IMR-90 (cell line): ENCODE results near the gene PCDHGB6. TPM values are rescaled to one million over a fixed set of nuclear protein-coding genes. Genes with fewer than 3 reads are reported as not detected.
"Not testable (repeated sequence)": the region's sequence is repeated elsewhere in the genome, so short reads cannot be mapped to it uniquely, and the experiment has no call there.

Source experiments
- ATAC-seq: fragments of 200-7000 bp; cut with Tn5 transposase; 2 replicates; pipeline ENCODE4 v1.9.1; 2020; ENCODE audit warnings: low read depth, mild to moderate bottlenecking, moderate library complexity
- BruUV-seq: library from RNA; stranded (reverse); fragments of 400-500 nt; replicated peaks from 2 replicates; lab custom pipeline; 2021; lab: Mats Ljungman, UMichigan
- CTCF ChIA-PET: fragments of 300-600 bp; formaldehyde crosslinking; extraction: SDS; loops from one replicate; lab custom pipeline; 2021; ENCODE audit warnings: antibody characterized with exemption; lab: Yijun Ruan, JAX
- POLR2A ChIA-PET: fragments of 300-600 bp; sonication (Branson Sonifier 250); formaldehyde crosslinking; loops from one replicate; lab custom pipeline; 2022; ENCODE audit warnings: antibody characterized with exemption; ENCODE audit not compliant: unreplicated experiment; lab: Charles Lee
- DNase-seq: peaks from one replicate; pipeline ENCODE4 v3.0.0; 2013
- H2AFZ ChIP-seq: replicated peaks from 2 replicates; pipeline ENCODE3; 2013; ENCODE audit warnings: low read length, mild to moderate bottlenecking; ENCODE audit not compliant: poor library complexity
- H2AK5ac ChIP-seq: 2 replicates; pipeline ENCODE4 v1.6.1; 2013; ENCODE audit warnings: low read depth, low read length, inconsistent platforms
- H2AK9ac ChIP-seq: replicated peaks from 2 replicates; pipeline ENCODE3; 2013; ENCODE audit warnings: mild to moderate bottlenecking, low read depth, low read length, moderate library complexity; ENCODE audit not compliant: poor library complexity
- H2BK120ac ChIP-seq: 2 replicates; pipeline ENCODE4 v1.6.1; 2013; ENCODE audit warnings: low read depth, low read length, inconsistent platforms
- H2BK15ac ChIP-seq: 3 replicates; pipeline ENCODE4 v1.6.1; 2013; ENCODE audit warnings: low read depth, low read length, inconsistent platforms
- H2BK20ac ChIP-seq: 2 replicates; pipeline ENCODE4 v1.6.1; 2013; ENCODE audit warnings: low read depth, mild to moderate bottlenecking, inconsistent platforms, low read length, moderate library complexity
- H2BK5ac ChIP-seq: 2 replicates; pipeline ENCODE4 v1.6.1; 2013; ENCODE audit warnings: mild to moderate bottlenecking, low read depth, low read length, inconsistent platforms; ENCODE audit not compliant: poor library complexity, severe bottlenecking
- H3K14ac ChIP-seq: replicated peaks from 2 replicates; pipeline ENCODE4 v1.6.1; 2013; ENCODE audit warnings: low read depth, low read length, inconsistent platforms
- H3K18ac ChIP-seq: 2 replicates; pipeline ENCODE4 v1.6.1; 2013; ENCODE audit warnings: low read depth, low read length, control low read depth
- H3K23ac ChIP-seq: 2 replicates; pipeline ENCODE4 v1.6.1; 2013; ENCODE audit warnings: low read depth, low read length, inconsistent platforms
- H3K27ac ChIP-seq: 2 replicates; pipeline ENCODE4 v1.5.1; 2013; ENCODE audit warnings: mild to moderate bottlenecking, control low read depth, low read length; ENCODE audit not compliant: insufficient read depth
- H3K27me3 ChIP-seq: 2 replicates; pipeline ENCODE4 v1.6.1; 2013; ENCODE audit warnings: low read length; ENCODE audit not compliant: control insufficient read depth, insufficient read depth
- H3K36me3 ChIP-seq: 2 replicates; pipeline ENCODE4 v1.6.1; 2013; ENCODE audit warnings: low read length, mixed read lengths; ENCODE audit not compliant: control insufficient read depth, insufficient read depth
- H3K4ac ChIP-seq: 2 replicates; pipeline ENCODE4 v1.6.1; 2013; ENCODE audit warnings: low read depth, low read length, inconsistent platforms
- H3K4me1 ChIP-seq: 2 replicates; pipeline ENCODE4 v1.6.1; 2013; ENCODE audit warnings: low read length, mixed read lengths; ENCODE audit not compliant: control insufficient read depth, insufficient read depth
- H3K4me2 ChIP-seq: 2 replicates; pipeline ENCODE4 v1.6.1; 2013; ENCODE audit warnings: low read depth, mild to moderate bottlenecking, control low read depth, low read length, moderate library complexity
- H3K4me3 ChIP-seq: 2 replicates; pipeline ENCODE4 v1.5.1; 2013; ENCODE audit warnings: low read depth, mild to moderate bottlenecking, control low read depth, low read length, moderate library complexity; ENCODE audit not compliant: insufficient read depth
- H3K56ac ChIP-seq: 2 replicates; pipeline ENCODE4 v1.6.1; 2013; ENCODE audit warnings: low read length, inconsistent platforms; ENCODE audit not compliant: insufficient read depth; ENCODE audit errors: extremely low read depth
- H3K79me1 ChIP-seq, 2 experiments: 2 replicates each; pipeline ENCODE4 v1.6.1; 2013; ENCODE audit warnings: low read length in 2 of 2, inconsistent platforms in 1 of 2, low read depth in 1 of 2
- H3K9ac ChIP-seq: 2 replicates; pipeline ENCODE4 v1.6.1; 2013; ENCODE audit warnings: low read depth, low read length, control low read depth
- H3K9me1 ChIP-seq: 2 replicates; pipeline ENCODE4 v1.6.1; 2013; ENCODE audit warnings: low read length, inconsistent platforms; ENCODE audit not compliant: insufficient read depth
- H3K9me3 ChIP-seq: 2 replicates; pipeline ENCODE4 v1.6.1; 2013; ENCODE audit warnings: low read length; ENCODE audit not compliant: control insufficient read depth, insufficient read depth
- H4K20me1 ChIP-seq: 2 replicates; pipeline ENCODE4 v1.6.1; 2013; ENCODE audit warnings: low read length, inconsistent platforms; ENCODE audit not compliant: insufficient read depth
- H4K5ac ChIP-seq: 2 replicates; pipeline ENCODE4 v1.6.1; 2013; ENCODE audit warnings: mild to moderate bottlenecking, low read depth, low read length, control low read depth
- H4K8ac ChIP-seq, 2 experiments: 2 replicates each; pipeline ENCODE4 v1.6.1; 2013; ENCODE audit warnings: low read depth in 2 of 2, low read length in 2 of 2, control low read depth in 1 of 2, inconsistent platforms in 1 of 2
- H4K91ac ChIP-seq: 2 replicates; pipeline ENCODE4 v1.6.1; 2013; ENCODE audit warnings: low read depth, low read length, inconsistent platforms; ENCODE audit not compliant: insufficient read depth
- WGBS, 2 experiments: methylation state at CpG; one replicate each; pipeline versions ENCODE4 v1.1.5 to v1.1.7; 2013; ENCODE audit warnings: missing lambda C conversion rate in 2 of 2; ENCODE audit not compliant: insufficient read length in 1 of 2; ENCODE audit errors: extremely low coverage in 2 of 2; 5-methylcytosine and 5-hydroxymethylcytosine counted together
- dilution Hi-C: fragments of 300-500 bp; cut with HindIII; formaldehyde crosslinking; loops from one replicate; pipeline ENCODE4 v1.14.3; 2018; ENCODE audit warnings: low sequenced_read_pairs; ENCODE audit not compliant: unreplicated experiment
- in situ Hi-C: fragments of 300-500 bp; cut with MboI; formaldehyde crosslinking; loops from 3 replicates; pipeline ENCODE4 v1.14.3; 2019; ENCODE audit warnings: low sequenced_read_pairs, inconsistent platforms, mixed read lengths
- intact Hi-C: fragments of 100-400 bp; cut with micrococcal nuclease; formaldehyde crosslinking; loops from 2 replicates; pipeline ENCODE4 v1.10.0; 2022
- polyA plus RNA-seq, 3 experiments: library from polyadenylated mRNA; depleted of rRNA; stranded (reverse); fragments of >200 nt; gene quantifications; 2 replicates each; pipeline ENCODE4 v1.2.3, GENCODE V29; 2012; ENCODE audit warnings: low replicate concordance in 1 of 3
- total RNA-seq: library from RNA; depleted of rRNA; stranded (reverse); fragments of >200 nt; gene quantifications from 2 replicates; pipeline ENCODE4 v1.2.3, GENCODE V29; 2012

Gene PCDHGB6
- total and polyA plus RNA-seq, 2 of the 4 experiments (the other 2 are of a cell fraction), result 1.4 to 2.2 TPM

DNA sequence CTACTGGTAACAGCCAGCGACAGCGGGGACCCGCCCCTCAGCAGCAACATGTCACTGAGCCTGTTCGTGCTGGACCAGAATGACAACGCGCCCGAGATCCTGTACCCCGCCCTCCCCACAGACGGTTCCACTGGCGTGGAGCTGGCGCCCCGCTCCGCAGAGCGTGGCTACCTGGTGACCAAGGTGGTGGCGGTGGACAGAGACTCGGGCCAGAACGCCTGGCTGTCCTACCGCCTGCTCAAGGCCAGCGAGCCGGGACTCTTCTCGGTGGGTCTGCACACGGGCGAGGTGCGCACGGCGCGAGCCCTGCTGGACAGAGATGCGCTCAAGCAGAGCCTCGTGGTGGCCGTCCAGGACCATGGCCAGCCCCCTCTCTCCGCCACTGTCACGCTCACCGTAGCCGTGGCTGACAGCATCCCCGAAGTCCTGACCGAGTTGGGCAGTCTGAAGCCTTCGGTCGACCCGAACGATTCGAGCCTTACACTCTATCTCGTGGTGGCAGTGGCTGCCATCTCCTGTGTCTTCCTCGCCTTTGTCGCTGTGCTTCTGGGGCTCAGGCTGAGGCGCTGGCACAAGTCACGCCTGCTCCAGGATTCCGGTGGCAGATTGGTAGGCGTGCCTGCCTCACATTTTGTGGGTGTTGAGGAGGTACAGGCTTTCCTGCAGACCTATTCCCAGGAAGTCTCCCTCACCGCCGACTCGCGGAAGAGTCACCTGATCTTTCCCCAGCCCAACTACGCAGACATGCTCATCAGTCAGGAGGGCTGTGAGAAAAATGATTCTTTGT is 13.2 kb upstream of the PCDHGB6 start:
- 30% methylated on average over 2 of the region's 53 CpGs; no CpG with 5 or more reads in 1 of the 2 experiments for WGBS, 2 experiments
- H3K4me3 ChIP-seq, H2BK5ac ChIP-seq, H4K91ac ChIP-seq, H3K23ac ChIP-seq, POLR2A ChIA-PET, H3K4me2 ChIP-seq, DNase-seq, in situ Hi-C loops, intact Hi-C loops, H3K14ac ChIP-seq, H4K8ac ChIP-seq, H3K4me1 ChIP-seq, H3K18ac ChIP-seq, H4K5ac ChIP-seq, H3K56ac ChIP-seq, H3K27ac ChIP-seq, BruUV-seq, H3K9me1 ChIP-seq, H3K4ac ChIP-seq, H2AK9ac ChIP-seq, dilution Hi-C loops, H4K20me1 ChIP-seq, ATAC-seq, H3K9ac ChIP-seq, H2AFZ ChIP-seq, H3K27me3 ChIP-seq, H2BK20ac ChIP-seq, H3K79me1 ChIP-seq, H2AK5ac ChIP-seq, H2BK15ac ChIP-seq, H2BK120ac ChIP-seq: not testable (repeated sequence)
- CTCF ChIA-PET, result interaction anchor here (0.6 kb wide), 1 partner anchor 202 kb away, joined by 3 read pairs; no protein-coding TSS in a partner anchor
- H3K36me3 ChIP-seq, result peaks cover 23% of the 10 kb centered on the region
- H3K9me3 ChIP-seq, result peaks cover 46% of the 10 kb centered on the region
